ENCODE measurements around the gene RNASE11. TPM values are rescaled to one million over a fixed set of nuclear protein-coding genes. Genes with fewer than 3 reads are reported as not detected.

Gene RNASE11
- total RNA-seq, 1 experiment from 2014 or later: not detected

GRCh38 chr14:20539906-20540305, 47.9 kb downstream of the RNASE11 start:
- H4K20me1 ChIP-seq (ENCODE audit: insufficient read depth): no peaks in the 10 kb centered on the region
- intact Hi-C loops (cut with micrococcal nuclease): loop anchor here (10.0 kb wide), 1 partner anchor 45 kb away; the partner anchor contains the start of gene RNASE11
- ATAC-seq (no peak), DNase-seq (ENCODE audit: low read depth, low spot score) (no peak)
- no peak overlapping the region for H3K4me3 ChIP-seq (replicated peaks in 1 of 2; ENCODE audit: low read depth in 1 of 2, low read length in 2 of 2)
- H3K27ac ChIP-seq (ENCODE audit: low read depth, low read length): no peak overlapping the region
- no peak overlapping the region for H2AFZ ChIP-seq (ENCODE audit: low read depth, low read length, poor library complexity, severe bottlenecking)
- H3K9me3 ChIP-seq (ENCODE audit: control insufficient read depth in 1 of 2, insufficient read depth in 1 of 2, low read depth in 1 of 2, low read length in 2 of 2): no peaks in the 10 kb centered on the region
- POLR2A ChIA-PET: no interaction called here
- no peaks in the 10 kb centered on the region for H3K27me3 ChIP-seq (ENCODE audit: insufficient read depth, low read length)
- no TSS peak for BruUV-seq (replicated peaks)
- no peak overlapping the region for H3K9ac ChIP-seq (ENCODE audit: low read length)
- H3K4me1 ChIP-seq (ENCODE audit: control insufficient read depth in 1 of 2, insufficient read depth in 2 of 2, low read length in 2 of 2): no peaks in the 10 kb centered on the region
- CTCF ChIA-PET: no interaction called here
- H3K36me3 ChIP-seq (ENCODE audit: control insufficient read depth in 1 of 2, insufficient read depth in 2 of 2, low read length in 2 of 2): no peaks in the 10 kb centered on the region
- no peaks in the 10 kb centered on the region for H3K9me2 ChIP-seq (ENCODE audit: insufficient read depth)
- RAD21 ChIA-PET (ENCODE audit: low non-redundant PET in 1 of 2, low total read pairs in 2 of 2, uncharacterized antibody in 2 of 2, unreplicated experiment in 2 of 2): no interaction called here
- TF ChIP-seq EZH2 (IDR thresholded peaks at IDR 0.05) (no peak), ELF1 (IDR thresholded peaks at IDR 0.05; ENCODE audit: borderline replicate concordance, low read depth) (no peak), SRF (IDR thresholded peaks at IDR 0.05; ENCODE audit: low read depth) (no peak), YY1 (IDR thresholded peaks at IDR 0.05; ENCODE audit: extremely low read depth, insufficient replicate concordance, low read depth, low read length) (no peak), ZBTB33 (IDR thresholded peaks at IDR 0.05; ENCODE audit: extremely low read depth, insufficient replicate concordance, low read length) (no peak), ZNF274 (IDR thresholded peaks at IDR 0.05; ENCODE audit: low read depth, low read length) (no peak), FOSL1 (IDR thresholded peaks at IDR 0.05; ENCODE audit: low read depth) (no peak), RAD21 (IDR thresholded peaks at IDR 0.05; ENCODE audit: low read depth) (no peak), JUND (IDR thresholded peaks at IDR 0.05) (no peak), ATF3 (IDR thresholded peaks at IDR 0.05) (no peak), SIN3A (IDR thresholded peaks at IDR 0.05; ENCODE audit: low read depth) (no peak), POLR2A (IDR thresholded peaks at IDR 0.05; ENCODE audit: borderline replicate concordance, extremely low read depth, insufficient read depth, insufficient read length) (no peak), ZFX (IDR thresholded peaks at IDR 0.05) (no peak), EZH2phosphoT487 (IDR thresholded peaks at IDR 0.05; ENCODE audit: borderline replicate concordance) (no peak), CEBPB (IDR thresholded peaks at IDR 0.05; ENCODE audit: low read depth) (no peak)
- no peak overlapping the region for H3K4me2 ChIP-seq (ENCODE audit: low read length)
- H3K79me2 ChIP-seq (ENCODE audit: insufficient read depth, low read length): no peaks in the 10 kb centered on the region

Other genes starting within 250 kb of the RNASE11 start
- 51.8 TPM for gene PARP2, start 244.4 kb downstream of the RNASE11 start, total RNA-seq (2021; ENCODE audit: unreplicated experiment)
- 22.4 TPM for gene TEP1, start 174.5 kb downstream of the RNASE11 start, total RNA-seq (2021; ENCODE audit: unreplicated experiment)
- gene KLHL33, start 151.8 kb downstream of the RNASE11 start, total RNA-seq (2021; ENCODE audit: unreplicated experiment): 0.05 TPM
- 21.8 TPM for gene OSGEP, start 133.2 kb downstream of the RNASE11 start, total RNA-seq (2021; ENCODE audit: unreplicated experiment)
- gene APEX1, start 132.8 kb downstream of the RNASE11 start, total RNA-seq (2021; ENCODE audit: unreplicated experiment): 235 TPM
- gene PIP4P1, start 126.6 kb downstream of the RNASE11 start, total RNA-seq (2021; ENCODE audit: unreplicated experiment): 35.4 TPM
- 63.0 TPM for gene PNP, start 118.6 kb downstream of the RNASE11 start, total RNA-seq (2021; ENCODE audit: unreplicated experiment)
- gene RNASE10, start 82.5 kb downstream of the RNASE11 start, total RNA-seq (2021; ENCODE audit: unreplicated experiment): 0.39 TPM
- not detected for gene RNASE9, start 27.0 kb downstream of the RNASE11 start, total RNA-seq (2021; ENCODE audit: unreplicated experiment)
- gene RNASE12, start 3.4 kb upstream of the RNASE11 start, total RNA-seq (2021; ENCODE audit: unreplicated experiment): not detected
- not detected for gene OR6S1, start 53.7 kb upstream of the RNASE11 start, total RNA-seq (2021; ENCODE audit: unreplicated experiment)
- 3.9 TPM for gene RNASE4, start 96.6 kb upstream of the RNASE11 start, total RNA-seq (2021; ENCODE audit: unreplicated experiment)
- 5.8 TPM for gene ANG, start 100.8 kb upstream of the RNASE11 start, total RNA-seq (2021; ENCODE audit: unreplicated experiment)
- gene EDDM3A, start 157.9 kb upstream of the RNASE11 start, total RNA-seq (2021; ENCODE audit: unreplicated experiment): not detected
- not detected for gene EDDM3B, start 180.4 kb upstream of the RNASE11 start, total RNA-seq (2021; ENCODE audit: unreplicated experiment)
- not detected for gene RNASE6, start 193.3 kb upstream of the RNASE11 start, total RNA-seq (2021; ENCODE audit: unreplicated experiment)
- gene RNASE1, start 214.8 kb upstream of the RNASE11 start, total RNA-seq (2021; ENCODE audit: unreplicated experiment): 3.3 TPM